H1 (cell line): ENCODE results near the gene LITAFD. TPM values are rescaled to one million over a fixed set of nuclear protein-coding genes. Genes with fewer than 3 reads are reported as not detected.

Experiments used
- BACH1 ChIP-seq: IDR thresholded peaks from 2 replicates; pipeline ENCODE4 v1.6.1; 2012; ENCODE audit warnings: low read length, improper control_type of control experiment
- BCL11A ChIP-seq, 2 experiments: IDR thresholded peaks; one replicate each; pipeline ENCODE4 v1.6.1; 2011; ENCODE audit warnings: low read depth in 2 of 2, low read length in 2 of 2, mild to moderate bottlenecking in 2 of 2
- CEBPB ChIP-seq: IDR thresholded peaks from 2 replicates; pipeline ENCODE4 v1.6.1; 2012; ENCODE audit warnings: low read depth, low read length
- CTBP2 ChIP-seq: IDR thresholded peaks from 2 replicates; pipeline ENCODE4 v1.7.0; 2011; ENCODE audit warnings: borderline replicate concordance, mild to moderate bottlenecking, moderate library complexity, mixed read lengths, low read length; ENCODE audit not compliant: insufficient read depth, insufficient read length
- RNF2 ChIP-seq: fragments of 200-900, 300-1000 bp; sonication (generic); IDR thresholded peaks from 2 replicates; pipeline ENCODE4 v1.7.1; 2016; ENCODE audit warnings: borderline replicate concordance, low read depth, mild to moderate bottlenecking, antibody characterized with exemption, low read length; ENCODE audit not compliant: poor library complexity, severe bottlenecking; ENCODE audit errors: missing control alignments
- SRF ChIP-seq: IDR thresholded peaks from 2 replicates; pipeline ENCODE4 v1.6.1; 2011; ENCODE audit warnings: mild to moderate bottlenecking, low read depth, low read length, moderate library complexity
- polyA plus RNA-seq, 7 experiments: library from polyadenylated mRNA; depleted of rRNA in 3 of 7; stranded (reverse) in 5 of 7; unstranded in 2 of 7; fragments of >200 nt in 5 of 7; fragments of 200-250 nt in 2 of 7; gene quantifications; 1 replicate in 5 of 7; 2 replicates in 1 of 7; 4 replicates in 1 of 7; pipeline versions ENCODE4 v1.2.1 to v1.2.3, GENCODE V29; 2011 to 2013; ENCODE audit warnings: missing spikeins in 2 of 7, mixed read lengths in 2 of 7
- total RNA-seq: library from RNA; stranded (reverse); fragmentation: NEBNext Ultra II Directional; extraction: Animal tissue kit (Norgen Biotek cat#: 25700); gene quantifications from 2 replicates; pipeline ENCODE4 v1.2.1, GENCODE V29; 2021
- TF ChIP-seq, protein P1 (sequence below), 3 experiments: IDR thresholded peaks; 1 replicate in 2 of 3; 2 replicates in 1 of 3; pipeline versions ENCODE4 v1.5.1 to v1.6.1; 2011; ENCODE audit warnings: low read length in 3 of 3, mild to moderate bottlenecking in 3 of 3, inconsistent platforms in 2 of 3, low read depth in 1 of 3, moderate library complexity in 1 of 3; ENCODE audit not compliant: insufficient read depth in 1 of 3; ENCODE audit errors: control extremely low read depth in 1 of 3

The LITAFD gene
- total and polyA plus RNA-seq, 2 of the 8 experiments (the other 6 are each of a cell fraction or from before 2014, with no cell fraction given) = not detected

- TF ChIP-seq, protein P1, sequence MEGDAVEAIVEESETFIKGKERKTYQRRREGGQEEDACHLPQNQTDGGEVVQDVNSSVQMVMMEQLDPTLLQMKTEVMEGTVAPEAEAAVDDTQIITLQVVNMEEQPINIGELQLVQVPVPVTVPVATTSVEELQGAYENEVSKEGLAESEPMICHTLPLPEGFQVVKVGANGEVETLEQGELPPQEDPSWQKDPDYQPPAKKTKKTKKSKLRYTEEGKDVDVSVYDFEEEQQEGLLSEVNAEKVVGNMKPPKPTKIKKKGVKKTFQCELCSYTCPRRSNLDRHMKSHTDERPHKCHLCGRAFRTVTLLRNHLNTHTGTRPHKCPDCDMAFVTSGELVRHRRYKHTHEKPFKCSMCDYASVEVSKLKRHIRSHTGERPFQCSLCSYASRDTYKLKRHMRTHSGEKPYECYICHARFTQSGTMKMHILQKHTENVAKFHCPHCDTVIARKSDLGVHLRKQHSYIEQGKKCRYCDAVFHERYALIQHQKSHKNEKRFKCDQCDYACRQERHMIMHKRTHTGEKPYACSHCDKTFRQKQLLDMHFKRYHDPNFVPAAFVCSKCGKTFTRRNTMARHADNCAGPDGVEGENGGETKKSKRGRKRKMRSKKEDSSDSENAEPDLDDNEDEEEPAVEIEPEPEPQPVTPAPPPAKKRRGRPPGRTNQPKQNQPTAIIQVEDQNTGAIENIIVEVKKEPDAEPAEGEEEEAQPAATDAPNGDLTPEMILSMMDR (IDR thresholded peaks at IDR 0.05; ENCODE audit: control extremely low read depth in 1 of 3, insufficient read depth in 1 of 3, low read depth in 1 of 3, low read length in 3 of 3) = no peak
- TF ChIP-seq BACH1 (no peak), CTBP2 (no peak), CEBPB (no peak), SRF (no peak), RNF2 (no peak), BCL11A (IDR thresholded peaks at IDR 0.05; ENCODE audit: low read depth in 2 of 2, low read length in 2 of 2) (no peak)
Measured at GRCh38 chr16:8919089-8919933, 37.2 kb downstream of the LITAFD start (continued).
